Fibroblast of the aortic adventitia (primary cell): ENCODE results near the gene FAM228B. TPM values are rescaled to one million over a fixed set of nuclear protein-coding genes. Genes with fewer than 3 reads are reported as not detected.
"Not testable (repeated sequence)": the region's sequence is repeated elsewhere in the genome, so short reads cannot be mapped to it uniquely, and the experiment has no call there.

Experiments used
- DNase-seq: peaks from one replicate; pipeline ENCODE4 v3.0.0-alpha.2; 2010; ENCODE audit warnings: low read depth
- H3K4me3 ChIP-seq: 2 replicates; pipeline ENCODE4 v1.5.1; 2011; ENCODE audit warnings: low read depth, mild to moderate bottlenecking, control low read depth, low read length, moderate library complexity
- total RNA-seq: library from RNA; depleted of rRNA; stranded (reverse); fragments of >200 nt; gene quantifications from 2 replicates; pipeline ENCODE4 v1.2.3, GENCODE V29; 2012; ENCODE audit warnings: low replicate concordance
- TF ChIP-seq, protein P1 (sequence below): IDR thresholded peaks from 2 replicates; pipeline ENCODE4 v1.5.1; 2011; ENCODE audit warnings: mild to moderate bottlenecking, low read length, control low read depth, inconsistent platforms; ENCODE audit not compliant: insufficient read depth

Gene FAM228B
- total RNA-seq, 1 donor, result 10.3 TPM

DNA sequence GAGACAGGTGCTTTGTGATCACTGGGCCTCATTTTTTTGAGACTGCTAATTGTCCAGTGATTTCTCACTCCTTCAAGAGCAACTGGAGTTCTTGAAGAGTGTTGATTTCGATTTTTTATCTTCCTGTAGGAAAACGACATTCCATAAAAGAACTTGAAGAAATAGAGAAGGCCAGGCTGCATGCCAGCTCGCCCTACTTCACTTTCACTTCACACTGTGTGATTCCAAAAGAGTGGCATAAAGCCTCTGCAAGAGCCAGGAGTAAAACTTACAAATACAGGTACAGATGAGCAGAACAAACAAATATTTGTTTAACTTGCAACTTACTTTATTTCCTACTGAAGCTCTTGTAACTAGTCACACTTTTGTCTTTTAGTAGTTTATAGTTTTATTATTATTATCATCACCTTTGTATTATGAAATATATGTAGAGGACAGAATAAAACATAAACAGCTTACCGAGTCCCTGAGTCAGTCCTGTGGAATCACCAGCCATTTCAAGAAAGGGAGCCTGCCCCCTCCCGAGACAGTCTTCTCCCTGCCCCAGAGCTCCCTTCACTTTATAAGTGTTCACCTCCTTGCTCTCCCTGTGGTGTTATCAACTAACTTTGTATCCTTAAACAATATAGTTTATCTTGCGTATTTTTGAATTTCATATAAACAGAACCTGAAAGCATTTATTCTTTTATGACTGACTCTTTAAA lies 60.2 kb downstream of the FAM228B start:
- TF ChIP-seq, protein P1, sequence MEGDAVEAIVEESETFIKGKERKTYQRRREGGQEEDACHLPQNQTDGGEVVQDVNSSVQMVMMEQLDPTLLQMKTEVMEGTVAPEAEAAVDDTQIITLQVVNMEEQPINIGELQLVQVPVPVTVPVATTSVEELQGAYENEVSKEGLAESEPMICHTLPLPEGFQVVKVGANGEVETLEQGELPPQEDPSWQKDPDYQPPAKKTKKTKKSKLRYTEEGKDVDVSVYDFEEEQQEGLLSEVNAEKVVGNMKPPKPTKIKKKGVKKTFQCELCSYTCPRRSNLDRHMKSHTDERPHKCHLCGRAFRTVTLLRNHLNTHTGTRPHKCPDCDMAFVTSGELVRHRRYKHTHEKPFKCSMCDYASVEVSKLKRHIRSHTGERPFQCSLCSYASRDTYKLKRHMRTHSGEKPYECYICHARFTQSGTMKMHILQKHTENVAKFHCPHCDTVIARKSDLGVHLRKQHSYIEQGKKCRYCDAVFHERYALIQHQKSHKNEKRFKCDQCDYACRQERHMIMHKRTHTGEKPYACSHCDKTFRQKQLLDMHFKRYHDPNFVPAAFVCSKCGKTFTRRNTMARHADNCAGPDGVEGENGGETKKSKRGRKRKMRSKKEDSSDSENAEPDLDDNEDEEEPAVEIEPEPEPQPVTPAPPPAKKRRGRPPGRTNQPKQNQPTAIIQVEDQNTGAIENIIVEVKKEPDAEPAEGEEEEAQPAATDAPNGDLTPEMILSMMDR, result no peak
- H3K4me3 ChIP-seq, result no peak overlapping the region
- DNase-seq, result peak; percentile 13

DNA sequence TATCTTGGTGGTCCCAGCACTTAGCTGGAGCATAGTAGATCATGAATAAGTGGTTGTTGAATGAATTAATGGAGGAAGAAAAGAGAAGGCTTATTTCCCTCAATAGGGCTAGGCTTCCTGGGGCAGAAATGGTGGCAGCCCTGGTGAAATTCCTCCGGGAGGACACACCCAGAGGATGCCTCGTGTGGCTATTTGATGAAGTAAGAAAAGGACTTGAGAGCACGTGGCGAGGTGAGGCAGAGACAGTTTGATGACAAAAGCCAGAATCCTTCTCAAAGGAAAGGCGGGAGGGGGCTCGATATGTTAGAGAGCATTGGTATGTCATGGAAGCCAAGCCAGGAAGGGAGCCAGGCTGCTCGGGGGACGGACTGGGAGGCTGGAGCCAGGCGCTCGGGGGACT lies 66.3 kb downstream of the FAM228B start:
- TF ChIP-seq, protein P1, result no peak
- DNase-seq, result no peak
- no peak overlapping the region for H3K4me3 ChIP-seq

DNA sequence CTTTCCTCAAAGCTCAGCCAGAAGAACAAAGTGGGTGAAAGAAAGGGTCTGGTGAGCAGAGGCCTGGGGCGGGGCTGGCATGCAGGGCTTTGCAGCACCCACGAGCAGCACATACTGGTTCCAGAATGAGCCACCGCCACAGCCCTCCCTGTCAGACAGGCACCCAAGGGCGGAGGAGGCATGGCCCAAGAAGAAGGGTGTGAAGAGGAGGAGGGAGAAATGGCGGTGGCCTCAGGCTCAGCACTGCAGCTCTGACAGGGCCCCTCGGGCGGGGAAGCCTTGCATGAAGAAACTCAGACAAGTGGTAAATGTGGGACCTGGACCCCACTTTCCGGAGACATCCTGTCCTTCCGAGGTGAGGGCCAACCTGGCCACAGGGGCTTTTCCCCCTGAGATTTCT lies 67.2 kb downstream of the FAM228B start:
- no peak overlapping the region for H3K4me3 ChIP-seq
- DNase-seq, result no peak
- TF ChIP-seq, protein P1, result no peak

DNA sequence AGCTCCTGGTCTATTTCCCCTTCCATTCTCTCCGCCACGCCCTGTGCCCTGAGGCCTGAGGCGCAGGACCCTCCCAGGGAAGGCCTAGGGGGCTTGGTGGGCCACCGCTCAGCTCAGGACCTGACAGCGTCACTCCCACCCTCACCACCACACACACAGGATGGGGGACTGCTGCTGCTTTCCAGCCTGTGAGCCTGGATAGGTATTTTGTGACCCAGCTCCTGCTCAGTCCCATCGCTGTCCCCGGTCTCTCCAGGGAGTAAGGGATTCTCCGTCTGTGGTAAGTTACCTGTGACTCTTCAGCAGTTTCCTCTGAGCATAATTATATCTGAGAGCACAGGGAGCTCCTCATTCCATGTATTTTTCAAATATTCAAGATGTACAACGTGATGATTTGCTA lies 67.9 kb downstream of the FAM228B start:
- TF ChIP-seq, protein P1, result no peak
- no peak for DNase-seq
- H3K4me3 ChIP-seq, result no peak overlapping the region

DNA sequence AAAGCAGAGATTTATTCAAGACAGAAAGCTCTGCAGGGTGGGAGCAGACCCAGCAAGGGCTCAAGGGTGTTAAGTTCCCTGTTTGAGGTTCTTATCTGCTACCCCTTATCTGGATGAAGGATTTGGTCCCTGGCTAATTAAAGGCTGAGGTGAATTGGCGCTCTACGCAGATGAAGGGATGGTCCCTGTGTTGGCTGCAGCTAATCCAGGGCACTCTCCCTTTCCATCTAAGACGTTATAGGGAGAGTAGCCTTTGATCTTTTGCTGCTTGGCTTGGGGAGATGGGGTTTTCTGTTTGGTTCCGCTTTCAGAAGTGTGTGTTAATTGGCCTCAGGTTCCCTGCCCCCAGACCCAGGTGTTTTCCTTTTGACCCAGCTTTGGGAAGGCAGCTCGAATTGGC lies 68.6 kb downstream of the FAM228B start:
- H3K4me3 ChIP-seq, result no peak overlapping the region
- TF ChIP-seq, protein P1, result no peak
- DNase-seq, result no peak

DNA sequence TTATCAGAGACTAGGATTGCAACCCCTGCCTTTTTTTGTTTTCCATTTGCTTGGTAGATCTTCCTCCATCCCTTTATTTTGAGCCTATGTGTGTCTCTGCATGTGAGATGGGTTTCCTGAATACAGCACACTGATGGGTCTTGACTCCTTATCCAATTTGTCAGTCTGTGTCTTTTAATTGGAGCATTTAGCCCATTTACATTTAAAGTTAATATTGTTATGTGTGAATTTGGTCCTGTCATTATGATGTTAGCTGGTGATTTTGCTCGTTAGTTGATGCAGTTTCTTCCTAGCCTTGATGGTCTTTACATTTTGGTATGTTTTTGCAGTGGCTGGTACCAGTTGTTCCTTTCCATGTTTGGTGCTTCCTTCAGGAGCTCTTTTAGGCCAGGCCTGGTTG lies 73.9 kb downstream of the FAM228B start:
- H3K4me3 ChIP-seq, DNase-seq: not testable (repeated sequence)

DNA sequence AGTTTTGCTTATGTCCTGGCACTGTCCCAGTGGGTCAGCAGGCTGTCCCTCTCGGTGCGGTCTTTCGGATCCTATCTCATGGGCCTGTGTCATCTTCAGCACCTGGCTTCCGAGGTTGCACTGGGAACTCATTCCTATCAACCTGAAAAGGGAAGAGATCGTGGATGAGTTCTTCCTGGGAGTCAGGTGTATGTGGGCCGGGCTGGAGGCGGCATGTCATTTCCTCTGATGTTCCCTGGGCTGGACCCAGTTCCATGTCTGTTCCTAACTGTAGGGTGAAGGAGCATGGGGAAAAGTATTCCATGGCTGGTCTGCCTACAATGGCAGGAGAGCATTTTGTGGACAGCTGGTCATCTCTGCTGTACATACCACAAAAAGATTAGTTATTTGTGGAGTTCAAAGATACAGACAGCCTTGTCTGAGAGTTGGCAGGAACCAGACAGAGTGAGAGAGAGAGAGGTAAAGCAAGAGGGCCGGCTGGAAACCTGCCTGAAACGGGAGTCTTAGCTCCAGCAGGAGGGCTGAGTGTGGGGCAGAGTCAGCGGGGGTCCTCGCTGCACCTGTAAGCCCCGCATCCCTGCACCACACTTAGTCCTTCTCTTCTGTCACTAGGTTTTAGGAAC lies 76.8 kb downstream of the FAM228B start:
- TF ChIP-seq, protein P1, result no peak
- no peak overlapping the region for H3K4me3 ChIP-seq
- no peak for DNase-seq
